B cell (primary cell): ENCODE results near the gene ATN1. TPM values are rescaled to one million over a fixed set of nuclear protein-coding genes. Genes with fewer than 3 reads are reported as not detected.
A peak's percentile ranks its signal among the peaks of the same experiment; 100 is the strongest.

ENCODE experiments used
- ATAC-seq: fragments of 200-7000 bp; cut with Tn5 transposase; one replicate; pipeline ENCODE4 v1.10.0; 2021; ENCODE audit warnings: low read depth, mild to moderate bottlenecking, moderate number of reproducible peaks, moderate library complexity
- CTCF ChIA-PET: fragments of 350-600 bp; sonication (Branson Sonifier 250); formaldehyde crosslinking; loops from one replicate; lab custom pipeline; 2021; ENCODE audit warnings: antibody characterized with exemption, inconsistent platforms; lab: Charles Lee
- POLR2A ChIA-PET: fragments of 350-600 bp; sonication (Branson Sonifier 250); formaldehyde crosslinking; loops from one replicate; lab custom pipeline; 2021; ENCODE audit warnings: antibody characterized with exemption; lab: Charles Lee
- DNase-seq: peaks from one replicate; pipeline ENCODE4 v3.0.0; 2013
- H2AFZ ChIP-seq: 2 replicates; pipeline ENCODE4 v1.6.1; 2012; ENCODE audit warnings: mild to moderate bottlenecking, low read depth, low read length; ENCODE audit not compliant: insufficient read depth, poor library complexity, severe bottlenecking
- H3K27ac ChIP-seq, 2 donors: 1 replicate in 1 of 2; 2 replicates in 1 of 2; pipeline ENCODE4 v1.5.1; 2012 to 2013; ENCODE audit warnings: low read length in 2 of 2, mild to moderate bottlenecking in 2 of 2, moderate library complexity in 1 of 2
- H3K27me3 ChIP-seq, 4 experiments: fragments of 200-600 bp in 1 of 4; sonication (generic) in 1 of 4; replicated peaks in 1 of 4; 1 replicate in 2 of 4; 2 replicates in 2 of 4; pipeline versions ENCODE4 v1.6.1 to v1.7.0; 2013 to 2016; ENCODE audit warnings: low read length in 3 of 4, mild to moderate bottlenecking in 2 of 4, mixed read lengths in 1 of 4, moderate library complexity in 1 of 4; ENCODE audit not compliant: insufficient read depth in 4 of 4, control insufficient read depth in 3 of 4; ENCODE audit errors: control extremely low read depth in 1 of 4
- H3K36me3 ChIP-seq, 2 experiments: replicated peaks in 1 of 2; 1 replicate in 1 of 2; 2 replicates in 1 of 2; pipeline versions ENCODE4 v1.6.1 to v1.7.1; 2013; ENCODE audit warnings: low read length in 1 of 2; ENCODE audit not compliant: insufficient read depth in 2 of 2, control insufficient read depth in 1 of 2; ENCODE audit errors: control extremely low read depth in 1 of 2, extremely low read depth in 1 of 2
- H3K4me1 ChIP-seq, 2 donors: fragments of 200-600 bp in 1 of 2; sonication (generic) in 1 of 2; 1 replicate in 1 of 2; 2 replicates in 1 of 2; pipeline versions ENCODE4 v1.5.1 to v1.6.1; 2013 to 2017; ENCODE audit warnings: low read length in 2 of 2; ENCODE audit not compliant: control insufficient read depth in 2 of 2, insufficient read depth in 2 of 2
- H3K4me2 ChIP-seq: replicated peaks from 2 replicates; pipeline ENCODE3; 2012; ENCODE audit warnings: mild to moderate bottlenecking, low read depth, low read length; ENCODE audit not compliant: poor library complexity, severe bottlenecking
- H3K4me3 ChIP-seq, 5 experiments: fragments of 200-600 bp in 1 of 5; sonication (generic) in 1 of 5; 1 replicate in 3 of 5; 2 replicates in 2 of 5; pipeline versions ENCODE4 v1.5.1 to v1.7.0; 2011 to 2016; ENCODE audit warnings: low read length in 4 of 5, mild to moderate bottlenecking in 4 of 5, low read depth in 2 of 5, control low read depth in 1 of 5, moderate library complexity in 1 of 5; ENCODE audit not compliant: insufficient read depth in 1 of 5; ENCODE audit errors: control extremely low read depth in 1 of 5, extremely low read depth in 1 of 5
- H3K79me2 ChIP-seq: fragments of 200-600 bp; sonication (generic); one replicate; pipeline ENCODE4 v1.6.0; 2016; ENCODE audit warnings: low read length; ENCODE audit not compliant: control insufficient read depth, insufficient read depth
- H3K9ac ChIP-seq: fragments of 200-600 bp; sonication (generic); 2 replicates; pipeline ENCODE4 v1.6.1; 2017; ENCODE audit warnings: mild to moderate bottlenecking, low read length, moderate library complexity
- H3K9me3 ChIP-seq, 3 donors: one replicate each; pipeline versions ENCODE4 v1.6.1 to v1.7.1; 2013; ENCODE audit warnings: low read length in 2 of 3; ENCODE audit not compliant: control insufficient read depth in 2 of 3, insufficient read depth in 1 of 3; ENCODE audit errors: control extremely low read depth in 1 of 3
- H4K20me1 ChIP-seq: 2 replicates; pipeline ENCODE4 v1.6.0; 2012; ENCODE audit warnings: mild to moderate bottlenecking, low read length; ENCODE audit not compliant: insufficient read depth, control insufficient read depth, poor library complexity, severe bottlenecking
- H3K27ac Mint-ChIP-seq: one replicate; pipeline ENCODE4 v1.8.0; 2021; ENCODE audit warnings: mixed read lengths
- H3K27me3 Mint-ChIP-seq: one replicate; pipeline ENCODE4 v1.8.0; 2021; ENCODE audit warnings: mixed read lengths
- H3K4me1 Mint-ChIP-seq: one replicate; pipeline ENCODE4 v1.8.0; 2021; ENCODE audit warnings: mixed read lengths
- H3K4me3 Mint-ChIP-seq: one replicate; pipeline ENCODE4 v1.8.0; 2021; ENCODE audit warnings: mixed read lengths
- H3K9me3 Mint-ChIP-seq: one replicate; pipeline ENCODE4 v1.8.0; 2022; ENCODE audit warnings: mixed read lengths; ENCODE audit not compliant: insufficient read depth
- CTCF ChIP-seq: fragments of 200-600 bp; IDR thresholded peaks from one replicate; pipeline ENCODE4 v1.8.0; 2022; ENCODE audit warnings: antibody characterized with exemption, mild to moderate bottlenecking
- EZH2 ChIP-seq: IDR thresholded peaks from 2 replicates; pipeline ENCODE4 v1.6.1; 2012; ENCODE audit warnings: borderline replicate concordance, low read depth, mild to moderate bottlenecking, moderate library complexity, low read length; ENCODE audit not compliant: insufficient read depth, poor library complexity, severe bottlenecking
- WGBS: methylation state at CpG from one replicate; pipeline ENCODE4 v1.1.5; 2013; ENCODE audit warnings: missing lambda C conversion rate; ENCODE audit not compliant: insufficient coverage; 5-methylcytosine and 5-hydroxymethylcytosine counted together
- intact Hi-C: fragments of 100-400 bp; cut with micrococcal nuclease; formaldehyde crosslinking; loops from one replicate; pipeline ENCODE4 v1.10.0; 2022
- polyA plus RNA-seq: library from polyadenylated mRNA; depleted of rRNA; stranded (reverse); fragments of >200 nt; gene quantifications from 2 replicates; pipeline ENCODE4 v1.2.3, GENCODE V29; 2012
- total RNA-seq, 2 donors: library from RNA; stranded (reverse); fragments of 120-200 nt in 1 of 2; gene quantifications; 1 replicate in 1 of 2; 2 replicates in 1 of 2; pipeline versions ENCODE4 v1.2.3 to v1.2.4, GENCODE V29; 2013 to 2022

ATN1 gene
- total and polyA plus RNA-seq, 2 donors (not counting 1 experiment from before 2014, with no cell fraction given) = 21.0 to 50.8 TPM

GRCh38 chr12:6915789-6916285 lies 11.9 kb upstream of the ATN1 start:
- no peaks in the 10 kb centered on the region for H3K79me2 ChIP-seq
- Mint-ChIP-seq H3K27ac (peak overlapping the region; percentile 55), H3K9me3 (no peaks in the 10 kb centered on the region), H3K4me1 (peaks cover 25% of the 10 kb centered on the region), H3K27me3 (no peaks in the 10 kb centered on the region), H3K4me3 (peak overlapping the region; percentile 67)
- no peak overlapping the region for H2AFZ ChIP-seq
- H4K20me1 ChIP-seq = no peaks in the 10 kb centered on the region
- ChIA-PET CTCF (interaction anchor here (1.0 to 1.8 kb wide), 3 partner anchors 25 to 46 kb away, joined by 3 to 4 read pairs (median 4); partner anchors contain the start of gene SPSB2), POLR2A (no interaction called here)
- no peak overlapping the region for H3K27ac ChIP-seq
- DNase-seq = no peak
- no peak for TF ChIP-seq CTCF
- no peak for TF ChIP-seq EZH2
- H3K9me3 ChIP-seq = peaks cover 0 to 3% (median 0%) of the 10 kb centered on the region in 3 donors
- no peak overlapping the region for H3K4me3 ChIP-seq
- intact Hi-C loops = no loop called here
- H3K4me2 ChIP-seq = peak overlapping the region; percentile 92
- H3K27me3 ChIP-seq = peaks cover 0 to 10% (median 1%) of the 10 kb centered on the region in 4 experiments
- ATAC-seq = no peak
- H3K36me3 ChIP-seq = peaks cover 0 to 4% of the 10 kb centered on the region in 2 experiments
- WGBS = 96% methylated on average over 11 of the region's 14 CpGs
- peaks cover 11 to 19% of the 10 kb centered on the region in 2 donors for H3K4me1 ChIP-seq
- H3K9ac ChIP-seq = no peak overlapping the region

GRCh38 chr12:6916426-6917200 lies 11.1 kb upstream of the ATN1 start:
- Mint-ChIP-seq H3K4me3 (peak overlapping the region; percentile 47), H3K9me3 (no peaks in the 10 kb centered on the region), H3K27me3 (no peaks in the 10 kb centered on the region), H3K4me1 (peaks cover 28% of the 10 kb centered on the region), H3K27ac (no peak overlapping the region)
- TF ChIP-seq EZH2 = no peak
- no peak for TF ChIP-seq CTCF
- DNase-seq (no peak), ATAC-seq (no peak)
- Histone ChIP-seq H3K27ac (no peak overlapping the region), H3K79me2 (no peaks in the 10 kb centered on the region), H4K20me1 (no peaks in the 10 kb centered on the region), H3K4me2 (no peak overlapping the region), H3K27me3 (peaks cover 0 to 10% (median 1%) of the 10 kb centered on the region in 4 experiments), H3K9me3 (peaks cover 0 to 3% (median 0%) of the 10 kb centered on the region in 3 donors), H3K36me3 (peaks cover 0 to 4% of the 10 kb centered on the region in 2 experiments), H2AFZ (no peak overlapping the region), H3K9ac (no peak overlapping the region), H3K4me1 (peaks cover 14 to 24% of the 10 kb centered on the region in 2 donors), H3K4me3 (no peak overlapping the region)
- intact Hi-C loops = no loop called here
- ChIA-PET CTCF (interaction anchor here (0.6 to 1.8 kb wide), 5 partner anchors 9 to 47 kb away, joined by 3 to 4 read pairs (median 3); partner anchors contain the start of gene SPSB2), POLR2A (no interaction called here)
- 99% methylated on average over 8 of the region's 11 CpGs for WGBS
